GM19395 (cell line): Measurements from ENCODE around the gene ACTG2.
"Not testable (repeated sequence)": the region's sequence is repeated elsewhere in the genome, so short reads cannot be mapped to it uniquely, and the experiment has no call there.

Source experiments
- ATAC-seq: cut with Tn5 transposase; IDR thresholded peaks from one replicate; pipeline ENCODE4 v1.9.1; 2021; ENCODE audit warnings: mild to moderate bottlenecking, moderate library complexity; ENCODE audit not compliant: unreplicated experiment

The ACTG2 gene

DNA sequence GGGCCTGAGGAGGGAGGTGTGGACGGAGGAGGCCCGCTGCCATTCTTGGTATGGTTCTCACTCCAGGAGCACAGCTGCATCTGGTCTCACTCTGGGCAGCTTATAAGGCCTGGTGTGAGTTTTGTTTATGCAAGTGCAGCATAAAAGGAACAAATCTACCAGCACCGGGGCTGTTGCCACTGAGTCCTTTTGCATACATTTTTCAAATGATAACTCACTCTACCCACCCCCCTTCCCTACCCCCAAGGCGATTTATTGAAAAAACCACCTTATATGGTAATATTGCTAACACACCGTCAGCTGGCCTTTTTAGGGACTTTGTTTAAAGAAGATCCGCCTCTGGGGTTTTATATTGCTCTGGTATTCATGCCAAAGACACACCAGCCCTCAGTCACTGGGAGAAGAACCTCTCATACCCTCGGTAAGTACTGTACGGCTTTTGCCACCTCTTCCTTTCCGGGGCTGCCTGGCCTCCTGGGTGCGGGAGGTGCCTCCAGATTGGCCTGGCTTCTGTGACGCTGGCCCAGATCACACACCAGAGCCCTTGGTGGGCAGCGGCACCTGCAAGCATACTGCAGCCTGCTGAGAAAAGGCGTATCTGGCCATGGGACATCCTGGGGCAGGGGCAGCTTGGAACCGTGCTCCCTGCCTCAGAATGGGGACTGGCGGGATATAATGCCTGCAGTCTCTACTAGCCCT, at the start of gene ACTG2:
Gene ACTG2, plus strand, starts transcription at position 378 of the 699 bp plus-strand sequence. CDS start 8,304 bp downstream, outside the sequence.
- ATAC-seq: no peak

DNA sequence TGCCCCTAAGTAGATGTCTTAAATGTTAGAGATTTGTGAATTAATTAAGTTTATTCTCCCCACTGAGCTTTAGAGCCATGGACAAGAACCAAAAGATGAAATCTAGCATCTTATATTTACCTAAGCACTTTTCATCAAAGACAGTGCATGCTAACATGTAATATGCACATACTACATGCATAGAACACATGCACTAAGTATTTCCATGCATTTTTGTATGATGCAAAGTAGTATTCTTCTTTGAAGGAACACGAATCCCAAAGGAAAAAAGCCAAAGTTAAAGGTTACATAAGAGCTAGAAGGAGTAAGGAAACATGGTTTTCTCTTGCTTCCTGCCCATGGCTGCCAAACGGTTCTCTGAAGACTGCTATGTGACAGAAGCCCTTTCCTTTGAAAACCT, 48.7 kb upstream of the ACTG2 start:
- ATAC-seq: no peak

DNA sequence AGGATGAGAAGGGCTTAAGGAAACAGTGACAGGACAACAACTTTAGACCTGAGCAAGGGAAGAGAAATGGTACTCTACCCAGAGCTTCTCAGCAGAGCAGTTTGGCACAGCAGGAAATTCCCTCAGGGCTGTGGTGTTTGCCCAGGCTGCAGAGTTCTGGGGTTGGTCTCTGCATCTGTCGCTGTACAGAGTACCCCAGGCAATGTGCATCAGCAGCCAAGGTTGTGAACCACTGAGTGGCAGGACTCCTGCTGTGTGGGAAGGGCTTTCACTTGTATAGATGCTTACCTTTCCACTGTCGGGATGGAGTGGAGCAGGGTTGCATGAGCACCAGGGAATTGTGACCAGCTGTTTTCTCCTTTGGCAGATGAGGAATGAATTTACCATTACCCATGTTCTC, 42.8 kb upstream of the ACTG2 start:
- no peak for ATAC-seq

DNA sequence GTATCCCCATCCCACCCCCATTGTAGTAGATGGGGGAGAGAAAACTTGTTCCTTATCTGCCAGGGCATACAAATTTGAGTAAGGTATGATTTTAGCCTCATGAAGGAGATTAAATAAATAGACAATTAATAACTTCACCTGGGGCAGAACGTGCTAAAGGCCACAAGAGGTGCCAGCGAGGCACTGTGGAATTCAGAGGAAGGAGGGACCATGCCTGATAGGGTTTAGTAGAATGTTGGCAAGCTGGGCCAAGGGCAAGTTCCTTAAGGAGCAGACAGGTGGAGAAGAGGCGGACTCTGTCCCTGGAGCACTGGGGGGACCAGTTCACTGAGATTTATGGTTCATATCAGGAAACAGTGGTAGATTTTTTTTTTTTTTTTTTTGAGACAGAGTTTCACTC, 41.5 kb upstream of the ACTG2 start:
- ATAC-seq: no peak

DNA sequence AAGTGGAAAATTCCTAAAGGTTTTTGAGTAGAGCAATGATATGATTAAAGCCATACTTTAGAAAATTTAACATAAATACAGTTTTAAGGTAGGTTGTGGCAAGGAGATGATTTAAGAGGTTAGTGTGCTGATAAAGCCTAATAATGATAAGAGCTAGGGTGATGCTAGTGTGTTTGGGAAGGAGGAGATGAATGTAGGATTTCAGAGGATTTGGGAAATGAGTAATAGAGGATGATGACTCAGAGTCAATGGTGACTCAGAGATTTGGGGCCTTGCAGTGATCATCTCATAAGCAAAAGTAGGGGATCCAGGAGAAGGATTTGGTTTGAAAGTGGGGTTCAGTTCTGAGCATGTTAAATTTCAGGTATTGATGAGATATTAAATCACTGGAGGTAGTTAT, 40.8 kb upstream of the ACTG2 start:
- no peak for ATAC-seq

DNA sequence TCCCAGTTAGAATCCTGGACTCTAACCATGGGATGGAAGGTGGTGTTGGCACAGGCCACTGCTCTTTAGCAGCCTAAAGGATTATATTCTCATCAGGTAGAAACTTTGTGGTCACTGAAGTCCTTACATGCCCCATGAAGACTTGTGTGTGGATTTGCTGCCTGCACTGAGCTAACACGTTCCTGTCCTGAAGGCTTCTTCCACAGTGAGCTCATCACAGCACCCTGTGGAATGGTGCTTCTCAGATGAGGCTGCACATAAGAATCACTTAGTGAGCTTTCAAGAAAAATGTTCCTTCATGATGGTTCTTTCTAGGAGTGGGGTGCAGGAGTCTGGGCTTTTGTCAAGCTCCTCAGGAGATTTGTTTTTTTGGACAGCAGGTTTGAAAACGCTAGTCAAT, 37.3 kb upstream of the ACTG2 start:
- no peak for ATAC-seq

DNA sequence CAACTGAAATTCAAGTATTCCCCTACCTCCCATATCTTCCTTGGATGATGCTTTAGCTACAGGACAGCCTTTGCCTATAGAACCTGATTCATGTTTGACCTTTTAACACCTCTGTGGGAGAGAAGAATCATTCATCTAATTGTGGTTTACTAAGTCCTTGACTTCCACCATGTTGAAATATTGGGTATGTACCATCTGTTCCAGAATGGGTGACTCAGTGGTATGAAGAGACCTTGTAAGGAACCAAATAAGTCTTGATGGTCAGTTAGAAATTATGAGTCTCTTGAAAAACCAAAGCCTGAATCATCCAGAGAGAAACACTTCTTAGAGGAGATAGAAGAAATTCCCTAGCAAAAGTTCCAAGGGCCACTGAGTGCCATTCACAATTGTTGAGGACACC, 36.6 kb upstream of the ACTG2 start:
- no peak for ATAC-seq

DNA sequence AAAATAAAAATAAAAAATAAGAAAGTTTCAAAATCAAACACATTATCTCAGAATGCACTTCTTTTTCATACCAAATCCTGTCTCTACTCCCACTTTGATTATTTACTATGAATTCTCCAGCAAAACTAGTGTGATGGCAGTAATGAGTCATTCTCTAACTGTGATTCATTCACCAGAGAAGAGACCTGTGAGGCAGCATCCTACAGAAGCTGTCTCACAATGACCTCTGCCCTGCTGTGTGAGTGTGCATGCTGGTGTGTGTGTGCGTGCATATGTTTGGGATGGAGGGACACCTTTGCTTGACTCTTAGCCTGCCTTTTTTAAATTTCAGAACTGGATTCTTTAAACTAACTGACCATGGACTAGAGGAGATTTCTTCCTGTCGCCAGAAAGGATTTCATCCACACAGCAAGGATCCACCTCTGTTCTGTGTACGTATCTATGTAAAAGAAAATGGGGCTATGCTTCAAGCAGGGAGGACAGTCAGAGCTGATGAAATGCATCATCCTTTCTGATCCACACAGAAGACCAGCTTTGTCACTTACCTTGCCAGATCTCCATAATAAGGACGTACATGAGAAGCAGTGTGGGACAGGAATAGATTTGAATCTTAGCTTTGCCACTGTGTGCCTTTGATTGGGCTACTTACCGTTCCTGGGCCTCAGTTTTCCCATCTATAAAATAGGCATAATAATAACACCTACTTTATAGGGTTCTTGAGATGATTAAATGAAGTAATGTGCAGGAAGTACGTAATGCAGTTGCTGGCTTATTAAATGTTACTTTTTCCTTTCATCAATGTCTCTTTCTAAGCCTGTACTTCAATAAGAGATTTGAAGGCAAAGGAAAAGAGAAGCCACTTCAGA, 32.9 kb upstream of the ACTG2 start:
- no peak for ATAC-seq

DNA sequence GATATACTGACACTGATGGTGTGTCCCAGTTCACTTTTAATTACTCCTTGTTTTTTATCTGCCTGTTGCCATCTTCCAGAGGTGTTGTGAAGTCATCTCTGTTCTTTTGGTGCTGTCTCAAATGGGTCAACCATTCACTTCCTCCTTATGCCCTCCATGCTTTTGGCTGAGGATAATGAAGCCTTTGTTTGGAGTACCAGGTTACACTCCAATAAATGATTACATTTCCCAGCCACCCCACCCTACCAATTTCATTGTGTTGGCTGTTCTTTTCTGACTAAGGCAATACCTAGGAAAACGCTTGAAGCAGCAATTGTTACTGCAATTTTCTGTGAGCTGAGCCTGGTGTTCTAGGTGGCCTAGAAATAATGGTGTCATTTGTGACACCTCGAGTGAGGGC, 29.8 kb upstream of the ACTG2 start:
- ATAC-seq: no peak

DNA sequence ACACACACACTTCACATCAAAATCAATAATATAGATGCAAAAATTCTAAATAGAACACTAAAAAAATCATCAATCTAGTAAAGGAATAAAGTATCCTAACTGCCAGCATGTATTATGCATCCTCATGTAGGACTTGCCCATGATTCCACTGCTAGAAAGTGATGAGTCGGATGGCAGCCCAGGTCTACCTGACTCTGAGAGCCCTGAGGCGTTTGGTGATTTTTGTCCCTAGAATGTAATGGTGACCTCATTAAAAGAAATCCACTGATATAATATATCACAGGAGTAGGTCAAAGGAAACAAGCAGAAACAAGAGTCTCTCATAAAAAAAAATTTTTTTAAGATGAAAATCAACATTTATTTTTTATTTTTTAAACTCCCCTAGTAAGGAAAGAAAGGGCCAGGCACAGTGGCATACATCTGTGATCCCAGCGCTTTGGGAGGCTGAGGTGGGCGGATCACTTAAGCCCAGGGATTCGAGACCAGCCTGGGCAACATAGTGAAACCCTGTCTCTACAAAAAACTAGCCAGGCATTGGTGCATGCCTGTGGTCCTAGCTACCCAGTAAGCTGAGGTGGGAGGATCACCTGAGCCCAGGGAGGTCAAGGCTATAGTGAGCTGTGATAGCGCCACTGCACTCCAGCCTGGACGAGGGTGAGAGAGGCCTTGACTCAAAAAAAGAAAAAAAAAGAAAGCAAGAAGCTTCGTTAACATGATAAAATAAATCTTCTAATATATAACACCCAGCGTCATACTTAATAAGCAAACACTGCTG, 24.4 kb upstream of the ACTG2 start:
- no peak for ATAC-seq

DNA sequence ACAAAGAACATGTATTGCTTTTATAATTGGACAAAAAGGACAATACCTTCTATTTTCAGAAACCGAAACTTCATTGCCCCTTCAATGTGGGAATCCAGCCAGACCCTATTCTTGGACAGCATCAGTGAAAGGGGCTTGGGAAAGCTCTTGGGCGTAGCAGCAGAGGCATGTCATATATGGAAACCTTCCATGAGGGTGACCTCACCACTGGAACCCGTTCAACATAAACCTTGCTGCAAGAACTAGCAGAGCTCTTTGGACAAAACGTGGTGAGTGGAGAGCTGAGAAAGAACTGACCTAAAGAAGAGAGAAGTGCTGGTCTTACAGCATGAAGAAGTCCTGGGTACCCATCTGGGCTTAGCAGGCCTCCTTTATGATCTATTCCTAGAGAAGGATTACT, 22.7 kb upstream of the ACTG2 start:
- ATAC-seq: no peak

DNA sequence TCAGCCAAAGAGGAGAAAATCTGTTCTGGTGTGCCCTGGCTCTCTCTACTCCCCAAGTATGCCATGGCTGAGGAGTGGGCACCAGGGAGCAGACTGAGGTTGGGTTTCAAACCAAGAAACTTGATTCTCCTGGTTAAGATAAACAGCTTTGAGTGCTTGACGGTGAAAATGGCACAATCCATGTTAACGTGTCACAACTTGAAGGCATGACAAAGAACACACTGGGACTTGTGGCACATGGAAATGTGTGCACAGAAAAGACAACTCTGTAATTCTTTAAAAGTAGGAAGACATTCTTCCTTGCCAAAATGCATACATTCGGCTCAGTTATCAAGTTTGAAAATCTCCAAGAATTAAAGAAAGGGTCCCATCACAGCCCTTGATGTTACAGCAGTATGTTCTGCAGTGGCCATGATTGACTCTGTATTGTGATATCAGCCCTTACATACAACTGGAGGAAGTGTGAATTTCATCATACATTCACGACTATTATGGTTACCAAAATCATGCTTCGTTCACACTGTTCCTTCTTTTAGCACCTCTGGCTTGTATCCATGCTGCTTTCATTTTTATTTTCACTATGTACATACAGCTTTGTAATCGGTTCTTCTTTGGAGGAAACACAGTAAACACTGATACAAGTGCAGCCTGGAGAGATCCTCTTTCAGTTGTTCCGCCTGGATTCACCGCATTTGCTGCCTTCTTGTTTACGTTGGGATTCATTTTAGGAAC, 15.6 kb upstream of the ACTG2 start:
- ATAC-seq: peak; percentile 60

DNA sequence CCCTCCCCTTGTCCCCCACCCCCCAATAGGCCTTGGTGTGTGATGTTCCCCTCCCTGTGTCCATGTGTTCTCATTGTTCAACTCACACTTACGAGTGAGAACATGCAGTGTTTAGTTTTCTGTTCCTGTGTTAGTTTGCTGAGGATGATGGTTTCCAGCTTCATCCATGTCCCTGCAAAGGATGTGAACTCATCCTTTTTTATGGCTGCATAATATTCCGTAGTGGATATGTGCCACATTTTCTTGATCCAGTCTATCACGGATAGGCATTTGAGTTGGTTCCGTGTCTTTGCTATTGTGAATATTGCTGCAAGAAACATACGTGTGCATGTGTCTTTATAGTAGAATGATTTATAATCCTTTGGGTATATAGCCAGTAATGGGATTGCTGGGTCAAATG, 14.8 kb upstream of the ACTG2 start:
- not testable (repeated sequence) for ATAC-seq

DNA sequence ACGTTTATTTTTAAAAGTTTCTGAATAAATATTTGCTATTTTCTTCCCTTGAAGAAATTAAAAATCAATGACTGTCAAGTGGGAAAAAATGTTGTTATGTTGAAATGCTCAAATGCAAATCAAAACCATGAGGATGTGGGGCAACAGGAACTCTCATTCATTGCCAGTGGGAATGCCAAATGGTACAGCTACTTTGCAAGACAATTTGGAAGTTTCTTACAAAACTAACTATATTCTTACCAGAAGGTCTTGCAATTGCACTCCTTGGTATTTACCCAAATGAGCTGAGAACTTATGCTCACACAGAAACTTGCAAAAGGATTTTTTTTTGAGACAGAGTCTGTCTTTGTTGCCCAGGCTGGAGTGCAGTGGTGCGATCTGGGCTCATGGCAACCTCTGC, 7.4 kb upstream of the ACTG2 start:
- no peak for ATAC-seq

DNA sequence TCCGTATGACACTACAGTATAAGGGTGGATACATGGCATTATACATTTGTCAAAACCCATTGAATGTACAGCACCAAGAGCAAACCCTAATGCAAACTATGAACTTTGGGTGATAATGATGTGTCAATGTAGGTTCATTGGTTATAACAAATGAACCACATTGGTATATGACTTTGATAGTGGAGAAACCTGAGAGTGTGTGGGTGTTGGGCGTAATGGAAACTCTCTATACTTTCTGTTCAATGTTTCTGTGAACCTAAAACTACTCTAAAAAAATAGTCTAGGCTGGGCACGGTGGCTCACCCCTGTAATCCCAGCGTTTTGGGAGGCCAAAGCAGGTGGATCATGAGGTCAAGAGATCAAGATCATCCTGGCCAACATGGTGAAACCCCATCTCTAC, 6.5 kb upstream of the ACTG2 start:
- no peak for ATAC-seq

DNA sequence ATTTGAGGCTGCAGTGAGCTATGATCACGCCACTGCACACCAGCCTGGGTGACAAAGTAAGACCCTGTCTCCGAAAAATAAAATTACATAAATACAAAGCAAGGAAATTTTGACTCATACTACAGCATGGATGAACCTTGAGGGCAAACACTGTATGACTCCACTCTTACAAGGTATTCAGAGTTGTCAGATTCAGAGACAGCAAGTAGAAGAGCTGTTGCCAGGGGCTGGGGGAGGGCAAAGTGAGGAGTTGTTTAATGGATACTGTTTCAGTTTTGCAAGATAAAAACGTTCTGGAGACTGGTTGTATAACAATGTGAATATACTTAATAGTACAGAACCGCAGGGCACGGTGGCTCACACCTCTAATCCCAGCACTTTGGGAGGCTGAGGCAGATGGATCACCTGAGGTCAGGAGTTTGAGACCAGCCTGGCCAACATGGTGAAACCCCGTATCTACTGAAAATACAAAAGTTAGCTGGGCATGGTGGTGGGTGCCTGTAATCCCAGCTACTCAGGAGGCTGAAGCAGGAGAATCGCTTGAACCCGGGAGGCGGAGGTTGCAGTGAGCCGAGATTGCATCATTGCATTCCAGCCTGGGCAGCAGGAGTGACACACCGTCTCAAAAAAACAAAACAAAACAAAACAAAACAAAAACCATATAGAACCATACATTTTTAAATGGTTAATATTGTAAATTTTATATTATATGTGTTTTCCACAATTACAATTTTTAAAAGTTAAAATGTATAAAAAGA, 5.0 kb upstream of the ACTG2 start:
- not testable (repeated sequence) for ATAC-seq

DNA sequence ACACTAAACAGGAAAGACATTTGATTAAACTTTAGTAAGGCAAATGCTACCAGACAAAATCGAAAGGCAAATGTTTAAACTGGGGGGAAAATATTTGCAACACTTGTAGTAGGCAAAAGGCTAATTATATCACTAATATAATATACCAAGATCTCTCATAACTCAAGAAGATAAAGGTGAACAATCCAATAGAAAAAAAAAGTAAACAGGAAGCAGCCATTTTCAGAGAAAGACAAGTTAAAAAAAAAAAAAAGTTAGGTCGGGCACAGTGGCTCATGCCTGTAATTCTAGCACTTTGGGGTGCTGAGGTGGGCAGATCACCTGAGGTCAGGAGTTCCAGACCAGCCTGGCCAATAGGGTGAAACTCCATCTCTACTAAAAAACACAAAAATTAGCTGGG, 4.4 kb upstream of the ACTG2 start:
- no peak for ATAC-seq

DNA sequence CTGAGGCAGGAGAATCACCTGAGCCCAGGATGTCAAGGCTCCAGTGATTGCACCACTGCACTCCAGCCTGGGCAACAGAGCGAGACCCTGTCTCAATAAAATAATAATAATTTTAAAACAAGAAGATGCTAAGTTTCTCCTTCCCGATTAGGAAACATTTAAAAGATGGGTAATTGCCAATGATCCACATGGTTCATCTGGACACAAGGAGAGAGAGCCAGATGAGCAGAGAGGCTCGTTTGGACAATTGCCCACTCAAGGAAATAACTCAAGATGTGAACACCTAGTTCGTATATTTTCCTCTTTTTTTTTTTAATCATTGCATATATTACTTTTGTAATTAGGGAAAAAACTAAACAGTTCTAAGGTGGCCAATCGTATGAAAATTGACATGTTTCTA, 3.6 kb upstream of the ACTG2 start:
- ATAC-seq: no peak

DNA sequence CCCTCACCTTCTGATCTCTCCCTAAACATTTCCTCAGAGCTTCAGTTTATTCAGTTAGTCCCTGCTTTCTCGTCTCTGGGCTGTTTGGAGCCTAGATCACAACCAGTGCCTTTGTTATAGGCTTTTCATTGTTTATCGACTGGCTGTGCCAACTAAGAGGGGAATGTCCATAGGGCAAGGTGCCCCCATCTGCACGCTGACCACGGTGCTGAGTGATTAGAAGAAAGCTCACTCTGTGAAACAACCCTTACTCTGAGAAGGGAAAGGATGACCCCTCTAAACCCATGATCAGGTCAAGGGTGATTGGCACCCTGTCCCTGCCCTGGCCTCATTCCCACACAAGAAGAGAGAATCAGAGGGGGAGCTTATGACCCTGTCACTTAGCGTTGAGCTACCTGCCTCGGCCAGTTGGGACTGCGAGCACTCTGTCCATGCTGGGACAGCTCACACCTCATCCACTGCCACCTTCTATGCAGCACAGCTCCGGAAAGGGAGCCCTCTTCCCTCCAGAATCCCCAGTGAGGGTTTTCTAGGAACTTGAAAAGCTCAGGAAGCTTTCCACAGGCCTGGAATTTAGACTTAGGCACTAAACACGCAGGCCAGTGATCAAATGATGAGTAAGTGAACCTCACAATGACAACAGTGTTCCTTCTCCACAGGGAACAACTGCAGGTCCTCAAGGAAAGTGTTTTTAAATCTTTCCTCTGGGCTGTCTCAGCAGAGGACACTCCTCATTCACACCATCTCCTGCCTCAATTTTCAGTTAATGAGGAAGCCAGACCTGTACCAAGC, 2.3 kb upstream of the ACTG2 start:
- no peak for ATAC-seq
